SU-DHL-6 (cell line): ENCODE results near the gene LILRB3.
"Not testable (repeated sequence)": the region's sequence is repeated elsewhere in the genome, so short reads cannot be mapped to it uniquely, and the experiment has no call there.

Experiments used
- EZH2phosphoT487 ChIP-seq: fragments of 200-600 bp; sonication (generic), shearing (Covaris generic); conservative IDR thresholded peaks from 2 replicates; pipeline ENCODE4 v1.6.1; 2018; ENCODE audit warnings: mild to moderate bottlenecking, antibody characterized with exemption, low read length, moderate library complexity, mixed read lengths
- TF ChIP-seq, protein P1 (sequence below): fragments of 200-600 bp; sonication (generic); IDR thresholded peaks from one replicate; pipeline ENCODE4 v1.5.1; 2017; ENCODE audit warnings: antibody characterized with exemption, mild to moderate bottlenecking, low read length, moderate library complexity; ENCODE audit not compliant: insufficient read depth, poor library complexity, severe bottlenecking

DNA sequence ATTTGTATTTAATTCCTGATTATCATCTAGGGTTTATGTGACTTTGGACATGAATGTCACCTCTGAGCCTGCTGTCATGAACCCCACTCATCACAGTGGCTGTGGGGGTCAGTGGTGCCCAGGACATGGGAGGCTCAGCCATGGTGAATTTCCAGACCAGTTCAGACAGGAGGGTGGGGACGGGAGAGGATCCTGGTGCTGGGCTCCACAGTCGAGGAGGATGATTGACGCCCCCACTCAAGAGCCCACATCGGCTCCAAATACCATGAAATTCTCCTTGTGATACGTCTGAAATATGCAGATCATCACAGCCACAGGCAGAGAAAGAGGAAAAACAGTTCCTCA lies 1.1 kb upstream of the LILRB3 start:
- TF ChIP-seq, protein P1, sequence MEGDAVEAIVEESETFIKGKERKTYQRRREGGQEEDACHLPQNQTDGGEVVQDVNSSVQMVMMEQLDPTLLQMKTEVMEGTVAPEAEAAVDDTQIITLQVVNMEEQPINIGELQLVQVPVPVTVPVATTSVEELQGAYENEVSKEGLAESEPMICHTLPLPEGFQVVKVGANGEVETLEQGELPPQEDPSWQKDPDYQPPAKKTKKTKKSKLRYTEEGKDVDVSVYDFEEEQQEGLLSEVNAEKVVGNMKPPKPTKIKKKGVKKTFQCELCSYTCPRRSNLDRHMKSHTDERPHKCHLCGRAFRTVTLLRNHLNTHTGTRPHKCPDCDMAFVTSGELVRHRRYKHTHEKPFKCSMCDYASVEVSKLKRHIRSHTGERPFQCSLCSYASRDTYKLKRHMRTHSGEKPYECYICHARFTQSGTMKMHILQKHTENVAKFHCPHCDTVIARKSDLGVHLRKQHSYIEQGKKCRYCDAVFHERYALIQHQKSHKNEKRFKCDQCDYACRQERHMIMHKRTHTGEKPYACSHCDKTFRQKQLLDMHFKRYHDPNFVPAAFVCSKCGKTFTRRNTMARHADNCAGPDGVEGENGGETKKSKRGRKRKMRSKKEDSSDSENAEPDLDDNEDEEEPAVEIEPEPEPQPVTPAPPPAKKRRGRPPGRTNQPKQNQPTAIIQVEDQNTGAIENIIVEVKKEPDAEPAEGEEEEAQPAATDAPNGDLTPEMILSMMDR = not testable (repeated sequence)
- not testable (repeated sequence) for TF ChIP-seq EZH2phosphoT487
